Psoas muscle (tissue), 8 donors: ENCODE data around the gene KYAT1. TPM values are rescaled to one million over a fixed set of nuclear protein-coding genes. Genes with fewer than 3 reads are reported as not detected.

ENCODE experiments used
- ATAC-seq, 4 donors: fragments of 200-7000 bp; cut with Tn5 transposase; one replicate each; pipeline ENCODE4 v1.9.1; 2020; ENCODE audit warnings: moderate library complexity in 3 of 4, mild to moderate bottlenecking in 2 of 4
- DNase-seq, 2 donors: peaks; one replicate each; pipeline ENCODE4 v3.0.0-alpha.2; 2020
- H3K27ac ChIP-seq: fragments of 200-600 bp; one replicate; pipeline ENCODE4 v1.8.0; 2022
- H3K27me3 ChIP-seq, 3 donors: fragments of 200-600 bp in 1 of 3; one replicate each; pipeline versions ENCODE4 v1.6.1 to v1.8.0; 2013 to 2022; ENCODE audit warnings: low read length in 2 of 3, mild to moderate bottlenecking in 2 of 3, moderate library complexity in 1 of 3; ENCODE audit not compliant: insufficient read depth in 3 of 3
- H3K36me3 ChIP-seq, 2 donors: fragments of 200-600 bp in 1 of 2; one replicate each; pipeline versions ENCODE4 v1.6.1 to v1.8.0; 2013 to 2022; ENCODE audit warnings: low read depth in 1 of 2, mild to moderate bottlenecking in 1 of 2, moderate library complexity in 1 of 2; ENCODE audit not compliant: insufficient read depth in 1 of 2
- H3K4me1 ChIP-seq: fragments of 200-600 bp; one replicate; pipeline ENCODE4 v1.8.0; 2022
- H3K4me3 ChIP-seq: fragments of 200-600 bp; one replicate; pipeline ENCODE4 v1.8.0; 2022; ENCODE audit warnings: mild to moderate bottlenecking
- H3K9me3 ChIP-seq: fragments of 200-600 bp; one replicate; pipeline ENCODE4 v1.8.0; 2022
- CTCF ChIP-seq: fragments of 200-600 bp; IDR thresholded peaks from one replicate; pipeline ENCODE4 v1.8.0; 2022; ENCODE audit warnings: antibody characterized with exemption
- WGBS, 3 donors: extraction: QIAGEN DNeasy Blood & Tissue Kit; methylation state at CpG; one replicate each; pipeline versions ENCODE4 v1.1.6 to v1.1.7; 2013; 5-methylcytosine and 5-hydroxymethylcytosine counted together
- intact Hi-C, 2 donors: fragments of 100-400 bp; cut with DNase I; formaldehyde crosslinking; loops; one replicate each; pipeline versions ENCODE4 v1.11.0 to v1.14.2; 2022
- polyA plus RNA-seq, 3 donors: library from polyadenylated mRNA; stranded (reverse); fragments of 200-250 nt; gene quantifications; one replicate each; pipeline ENCODE4 v1.2.3, GENCODE V29; 2013
- total RNA-seq, 4 donors: library from RNA; stranded (reverse); fragmentation: NEBNext Ultra II Directional in 2 of 4; extraction: Animal tissue kit (Norgen Biotek cat#: 25700) in 2 of 4; gene quantifications; one replicate each; pipeline versions ENCODE4 v1.2.1 to v1.2.4, GENCODE V29; 2021 to 2023
- donor health status: healthy with polysubstance abuse.
- donor health status: DM: no; HTN: no; CAD: no; lungs with moderate emphysema.
- donor health status: Bipolar disorder and iron deficiency.
- donor health status: healthy.
- donor health status: DM: yes; HTN: yes; CAD: no.
- donor health status: DM: no; HTN: no; CAD: no.
- donor health status: DM: no; HTN: no; CAD: no.
- donor health status: DM: yes; HTN: yes; CAD: no.

Gene KYAT1
- total and polyA plus RNA-seq, 7 donors = 6.4 to 12.0 (median 7.5) TPM

- Histone ChIP-seq H3K4me1 (peaks cover 22% of the 10 kb centered on the region), H3K27me3 (no peaks in the 10 kb centered on the region), H3K27ac (peak overlapping the region; percentile 30), H3K9me3 (no peaks in the 10 kb centered on the region), H3K4me3 (peak overlapping the region; percentile 18), H3K36me3 (peaks cover 8 to 42% of the 10 kb centered on the region in 2 donors)
- 78 to 83% (median 80%) methylated on average over 15 of the region's 15 CpGs for WGBS, 3 donors
- DNase-seq (no peak), ATAC-seq (no peak)
- intact Hi-C loops = no loop called here
- TF ChIP-seq CTCF = no peak
These were observed 4.0 kb upstream of the KYAT1 start for GRCh38 chr9:128885798-128886197.

GRCh38 chr9:128885376-128885775 lies 3.6 kb upstream of the KYAT1 start:
- DNase-seq = no peak
- Histone ChIP-seq H3K4me3 (peak overlapping the region; percentile 18), H3K9me3 (no peaks in the 10 kb centered on the region), H3K36me3 (peaks cover 6 to 38% of the 10 kb centered on the region in 2 donors), H3K4me1 (peaks cover 26% of the 10 kb centered on the region), H3K27me3 (no peaks in the 10 kb centered on the region), H3K27ac (peak overlapping the region; percentile 30)
- WGBS, 3 donors = 80 to 87% (median 85%) methylated on average over 8 of the region's 8 CpGs
- no peak for ATAC-seq
- intact Hi-C loops = no loop called here
- no peak for TF ChIP-seq CTCF

- Histone ChIP-seq H3K27ac (peak overlapping the region; percentile 96), H3K36me3 (peaks cover 4 to 31% of the 10 kb centered on the region in 2 donors), H3K4me1 (peaks cover 29% of the 10 kb centered on the region), H3K4me3 (peak overlapping the region; percentile 93), H3K9me3 (no peaks in the 10 kb centered on the region), H3K27me3 (no peaks in the 10 kb centered on the region)
- DNase-seq (no peak), ATAC-seq (no peak)
- intact Hi-C loops = loop anchor here (5.0 kb wide), 3 partner anchors 33 to 143 kb away; partner anchors contain the start of genes PHYHD1 (in 1 of the 2) and SH3GLB2 (in 1 of the 2)
- TF ChIP-seq CTCF = no peak
- WGBS, 3 donors = 54 to 56% (median 55%) methylated on average over 2 of the region's 2 CpGs
These were observed 2.4 kb upstream of the KYAT1 start for GRCh38 chr9:128884164-128884563.

- Histone ChIP-seq H3K36me3 (peaks cover 0 to 18% of the 10 kb centered on the region in 2 donors), H3K4me1 (peaks cover 32% of the 10 kb centered on the region), H3K9me3 (no peaks in the 10 kb centered on the region), H3K27me3 (no peaks in the 10 kb centered on the region), H3K4me3 (peak overlapping the region; percentile 93), H3K27ac (peak overlapping the region; percentile 96)
- ATAC-seq (no peak), DNase-seq (no peak)
- intact Hi-C loops = loop anchor here (5.0 kb wide), 3 partner anchors 34 to 144 kb away; partner anchors contain the start of genes PHYHD1 (in 1 of the 2) and SH3GLB2 (in 1 of the 2)
- TF ChIP-seq CTCF = no peak
- WGBS, 3 donors = 0% methylated on average over 19 of the region's 19 CpGs
These were observed 1.2 kb upstream of the KYAT1 start for GRCh38 chr9:128882677-128883603.
